Measurements from ENCODE around the gene CEP97.
"Not testable (repeated sequence)": the region's sequence is repeated elsewhere in the genome, so short reads cannot be mapped to it uniquely, and the experiment has no call there.

CEP97 gene

GRCh38 chr3:101703169-101703568 lies 21.2 kb upstream of the CEP97 start:
- DNase-seq (ENCODE audit: low read depth, low spot score) = no peak

- DNase-seq (ENCODE audit: low read depth, low spot score) = not testable (repeated sequence)
Measured at GRCh38 chr3:101704639-101705038, 19.8 kb upstream of the CEP97 start.

- DNase-seq (ENCODE audit: low read depth, low spot score) = no peak
Measured at GRCh38 chr3:101709126-101709525, 15.3 kb upstream of the CEP97 start.

- DNase-seq (ENCODE audit: low read depth, low spot score) = no peak
Measured at GRCh38 chr3:101718455-101718854, 6.0 kb upstream of the CEP97 start.

GRCh38 chr3:101719604-101720185 lies 4.7 kb upstream of the CEP97 start:
- DNase-seq (ENCODE audit: low read depth, low spot score) = no peak

- no peak for DNase-seq (ENCODE audit: low read depth, low spot score)
Measured at GRCh38 chr3:101720851-101721840, 3.3 kb upstream of the CEP97 start.

GRCh38 chr3:101722394-101723173 lies 1.8 kb upstream of the CEP97 start:
- DNase-seq (ENCODE audit: low read depth, low spot score) = no peak

GRCh38 chr3:101725194-101725889 lies 928 bp downstream of the CEP97 start:
- DNase-seq (ENCODE audit: low read depth, low spot score) = no peak

- no peak for DNase-seq (ENCODE audit: low read depth, low spot score)
Measured at GRCh38 chr3:101725890-101726275, 1.5 kb downstream of the CEP97 start.

GRCh38 chr3:101729586-101729985 lies 5.2 kb downstream of the CEP97 start:
- DNase-seq (ENCODE audit: low read depth, low spot score) = no peak

- DNase-seq (ENCODE audit: low read depth, low spot score) = no peak
Measured at GRCh38 chr3:101730839-101731238, 6.4 kb downstream of the CEP97 start.

- DNase-seq (ENCODE audit: low read depth, low spot score) = no peak
Measured at GRCh38 chr3:101732240-101732641, 7.8 kb downstream of the CEP97 start.

GRCh38 chr3:101735833-101736232 lies 11.4 kb downstream of the CEP97 start:
- no peak for DNase-seq (ENCODE audit: low read depth, low spot score)

- not testable (repeated sequence) for DNase-seq (ENCODE audit: low read depth, low spot score)
Measured at GRCh38 chr3:101741914-101742313, 17.5 kb downstream of the CEP97 start.

- no peak for DNase-seq (ENCODE audit: low read depth, low spot score)
Measured at GRCh38 chr3:101744811-101745210, 20.4 kb downstream of the CEP97 start.

- not testable (repeated sequence) for DNase-seq (ENCODE audit: low read depth, low spot score)
Measured at GRCh38 chr3:101745934-101746333, 21.5 kb downstream of the CEP97 start.

GRCh38 chr3:101753386-101754113 lies 29.1 kb downstream of the CEP97 start:
- not testable (repeated sequence) for DNase-seq (ENCODE audit: low read depth, low spot score)

GRCh38 chr3:101758224-101758623 lies 33.8 kb downstream of the CEP97 start:
- DNase-seq (ENCODE audit: low read depth, low spot score) = no peak

GRCh38 chr3:101762041-101762646 lies 37.7 kb downstream of the CEP97 start:
- DNase-seq (ENCODE audit: low read depth, low spot score) = no peak

GRCh38 chr3:101777745-101778281 lies 53.4 kb downstream of the CEP97 start:
- DNase-seq (ENCODE audit: low read depth, low spot score) = not testable (repeated sequence)
